ENCODE measurements around the gene EPHA10.
"Not testable (repeated sequence)": the region's sequence is repeated elsewhere in the genome, so short reads cannot be mapped to it uniquely, and the experiment has no call there.

EPHA10 gene

GRCh38 chr1:37717631-37718030, 47.3 kb downstream of the EPHA10 start:
- no peak for DNase-seq (ENCODE audit: low read depth in 2 of 2, low spot score in 1 of 2)

GRCh38 chr1:37716321-37716720, 48.6 kb downstream of the EPHA10 start:
- DNase-seq (ENCODE audit: low read depth in 2 of 2, low spot score in 1 of 2) = no peak

- no peak for DNase-seq (ENCODE audit: low read depth in 2 of 2, low spot score in 1 of 2)
These were observed 50.2 kb downstream of the EPHA10 start for GRCh38 chr1:37714689-37715088.

- DNase-seq (ENCODE audit: low read depth in 2 of 2, low spot score in 1 of 2) = no peak
These were observed 50.7 kb downstream of the EPHA10 start for GRCh38 chr1:37714226-37714625.

- no peak for DNase-seq (ENCODE audit: low read depth in 2 of 2, low spot score in 1 of 2)
These were observed 56.4 kb downstream of the EPHA10 start for GRCh38 chr1:37708471-37708870.

- no peak for DNase-seq (ENCODE audit: low read depth in 2 of 2, low spot score in 1 of 2)
These were observed 59.5 kb downstream of the EPHA10 start for GRCh38 chr1:37705399-37705798.

- no peak for DNase-seq (ENCODE audit: low read depth in 2 of 2, low spot score in 1 of 2)
These were observed 60.0 kb downstream of the EPHA10 start for GRCh38 chr1:37704966-37705365.

GRCh38 chr1:37703061-37703460, 61.9 kb downstream of the EPHA10 start:
- no peak for DNase-seq (ENCODE audit: low read depth in 2 of 2, low spot score in 1 of 2)

GRCh38 chr1:37701051-37701450, 63.9 kb downstream of the EPHA10 start:
- no peak for DNase-seq (ENCODE audit: low read depth in 2 of 2, low spot score in 1 of 2)

GRCh38 chr1:37699147-37699546, 65.8 kb downstream of the EPHA10 start:
- DNase-seq (ENCODE audit: low read depth in 2 of 2, low spot score in 1 of 2) = no peak

GRCh38 chr1:37697737-37698136, 67.2 kb downstream of the EPHA10 start:
- no peak for DNase-seq (ENCODE audit: low read depth in 2 of 2, low spot score in 1 of 2)

GRCh38 chr1:37697090-37697489, 67.8 kb downstream of the EPHA10 start:
- DNase-seq (ENCODE audit: low read depth in 2 of 2, low spot score in 1 of 2) = no peak

- DNase-seq (ENCODE audit: low read depth in 2 of 2, low spot score in 1 of 2) = no peak
These were observed 72.1 kb downstream of the EPHA10 start for GRCh38 chr1:37692834-37693175.

- DNase-seq (ENCODE audit: low read depth in 2 of 2, low spot score in 1 of 2) = peak; percentile 96 to 98
These were observed 72.7 kb downstream of the EPHA10 start, which contains the start of gene CDCA8 for GRCh38 chr1:37692078-37692833. Gene CDCA8 (plus strand): TSS chr1:37692516. CDS start chr1:37692691, 175 bp downstream.

GRCh38 chr1:37691497-37692077, 73.3 kb downstream of the EPHA10 start:
- DNase-seq (ENCODE audit: low read depth in 2 of 2, low spot score in 1 of 2) = no peak

- DNase-seq (ENCODE audit: low read depth in 2 of 2, low spot score in 1 of 2) = no peak
These were observed 76.0 kb downstream of the EPHA10 start for GRCh38 chr1:37688926-37689325.

GRCh38 chr1:37687764-37688163, 77.2 kb downstream of the EPHA10 start:
- DNase-seq (ENCODE audit: low read depth in 2 of 2, low spot score in 1 of 2) = not testable (repeated sequence)

- no peak for DNase-seq (ENCODE audit: low read depth in 2 of 2, low spot score in 1 of 2)
These were observed 79.2 kb downstream of the EPHA10 start for GRCh38 chr1:37685722-37686121.

- not testable (repeated sequence) for DNase-seq (ENCODE audit: low read depth in 2 of 2, low spot score in 1 of 2)
These were observed 80.7 kb downstream of the EPHA10 start for GRCh38 chr1:37684182-37684581.

- DNase-seq (ENCODE audit: low read depth in 2 of 2, low spot score in 1 of 2) = peak; percentile 41 to 64
These were observed 82.5 kb downstream of the EPHA10 start for GRCh38 chr1:37682334-37682987.

GRCh38 chr1:37680933-37681332, 84.0 kb downstream of the EPHA10 start:
- no peak for DNase-seq (ENCODE audit: low read depth in 2 of 2, low spot score in 1 of 2)

- DNase-seq (ENCODE audit: low read depth in 2 of 2, low spot score in 1 of 2) = no peak
These were observed 87.1 kb downstream of the EPHA10 start for GRCh38 chr1:37677808-37678207.

GRCh38 chr1:37677143-37677439, 87.8 kb downstream of the EPHA10 start:
- DNase-seq (ENCODE audit: low read depth in 2 of 2, low spot score in 1 of 2) = no peak
